ENCODE data around the gene CD164L2. TPM values are rescaled to one million over a fixed set of nuclear protein-coding genes. Genes with fewer than 3 reads are reported as not detected.

The CD164L2 gene
- total RNA-seq, 1 donor from 2014 or later: 0.16 TPM

DNA sequence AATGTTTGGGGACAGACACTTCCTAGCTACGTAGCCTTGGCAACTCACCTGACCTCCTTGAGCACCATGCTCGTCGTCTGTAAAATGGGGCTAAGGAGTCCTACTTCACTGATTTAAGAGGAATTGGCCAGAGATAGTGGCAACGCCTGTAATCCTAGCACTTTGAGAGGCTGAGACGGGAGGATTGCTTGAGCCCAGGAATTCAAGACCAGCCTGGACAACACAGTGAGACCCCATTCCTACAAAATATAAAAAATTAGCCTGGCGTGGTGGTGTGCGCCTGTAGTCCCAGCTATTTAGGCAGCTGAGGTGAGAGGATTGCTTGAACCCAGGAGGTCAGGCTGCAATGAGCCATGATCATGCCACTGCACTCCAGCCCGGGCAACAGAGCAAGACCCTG, 36.8 kb downstream of the CD164L2 start:
- Mint-ChIP-seq H3K27me3 (no peaks in the 10 kb centered on the region), H3K36me3 (ENCODE audit: low read depth) (peaks cover 30% of the 10 kb centered on the region), H3K4me1 (peaks cover 45% of the 10 kb centered on the region), H3K27ac (no peak overlapping the region), H3K4me3 (no peak overlapping the region), H3K9me3 (no peaks in the 10 kb centered on the region)
- ChIA-PET CTCF (interaction anchor here (1.5 to 2.1 kb wide), 2 partner anchors 20 to 50 kb away, joined by 3 to 6 read pairs; partner anchors contain the start of gene MAP3K6), POLR2A (no interaction called here)
- intact Hi-C loops (cut with micrococcal nuclease): loop anchor here (10.0 kb wide), 1 partner anchor 652 kb away; the partner anchor contains the start of gene ARID1A
- ATAC-seq (ENCODE audit: low read depth) (no peak), DNase-seq (no peak)
- TF ChIP-seq, protein P1, sequence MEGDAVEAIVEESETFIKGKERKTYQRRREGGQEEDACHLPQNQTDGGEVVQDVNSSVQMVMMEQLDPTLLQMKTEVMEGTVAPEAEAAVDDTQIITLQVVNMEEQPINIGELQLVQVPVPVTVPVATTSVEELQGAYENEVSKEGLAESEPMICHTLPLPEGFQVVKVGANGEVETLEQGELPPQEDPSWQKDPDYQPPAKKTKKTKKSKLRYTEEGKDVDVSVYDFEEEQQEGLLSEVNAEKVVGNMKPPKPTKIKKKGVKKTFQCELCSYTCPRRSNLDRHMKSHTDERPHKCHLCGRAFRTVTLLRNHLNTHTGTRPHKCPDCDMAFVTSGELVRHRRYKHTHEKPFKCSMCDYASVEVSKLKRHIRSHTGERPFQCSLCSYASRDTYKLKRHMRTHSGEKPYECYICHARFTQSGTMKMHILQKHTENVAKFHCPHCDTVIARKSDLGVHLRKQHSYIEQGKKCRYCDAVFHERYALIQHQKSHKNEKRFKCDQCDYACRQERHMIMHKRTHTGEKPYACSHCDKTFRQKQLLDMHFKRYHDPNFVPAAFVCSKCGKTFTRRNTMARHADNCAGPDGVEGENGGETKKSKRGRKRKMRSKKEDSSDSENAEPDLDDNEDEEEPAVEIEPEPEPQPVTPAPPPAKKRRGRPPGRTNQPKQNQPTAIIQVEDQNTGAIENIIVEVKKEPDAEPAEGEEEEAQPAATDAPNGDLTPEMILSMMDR (IDR thresholded peaks at IDR 0.05): no peak

DNA sequence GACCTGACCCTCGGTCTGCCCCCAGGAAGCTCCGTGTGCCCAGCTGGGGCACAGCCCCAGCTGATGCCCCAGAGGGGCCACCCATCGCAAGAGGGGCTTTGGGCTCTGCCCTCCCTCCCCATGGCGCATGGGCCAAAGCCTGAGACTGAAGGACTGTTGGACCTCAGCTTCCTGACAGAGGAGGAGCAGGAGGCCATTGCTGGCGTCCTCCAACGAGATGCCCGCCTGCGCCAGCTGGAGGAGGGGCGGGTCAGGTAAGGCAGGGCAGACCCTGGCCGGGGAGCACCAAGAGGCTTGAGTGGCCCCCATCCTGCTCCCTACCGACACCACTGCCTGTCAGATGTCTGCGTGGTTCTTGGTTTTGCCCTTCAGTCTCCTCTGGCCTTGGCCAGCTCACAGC, 37.9 kb downstream of the CD164L2 start:
- peaks cover 26% of the 10 kb centered on the region for H3K36me3 Mint-ChIP-seq (ENCODE audit: low read depth)
- peak overlapping the region; percentile 46 for H3K27ac Mint-ChIP-seq
- ChIA-PET CTCF (interaction anchor here (1.0 to 1.6 kb wide), 5 partner anchors 12 to 50 kb away, joined by 3 to 6 read pairs (median 4); partner anchors contain the start of gene MAP3K6), POLR2A (interaction anchor here (0.6 to 4.7 kb wide), 9 partner anchors 10 to 485 kb away, joined by 3 to 75 read pairs (median 4); partner anchors contain the start of genes PPP1R8 and WDTC1)
- no peaks in the 10 kb centered on the region for H3K27me3 Mint-ChIP-seq
- no peaks in the 10 kb centered on the region for H3K9me3 Mint-ChIP-seq
- ATAC-seq (ENCODE audit: low read depth) (no peak), DNase-seq (no peak)
- TF ChIP-seq, protein P1 (IDR thresholded peaks at IDR 0.05): no peak
- intact Hi-C loops (cut with micrococcal nuclease): loop anchor here (10.0 kb wide), 1 partner anchor 650 kb away; the partner anchor contains the start of gene ARID1A
- H3K4me1 Mint-ChIP-seq: peaks cover 56% of the 10 kb centered on the region
- H3K4me3 Mint-ChIP-seq: no peak overlapping the region

DNA sequence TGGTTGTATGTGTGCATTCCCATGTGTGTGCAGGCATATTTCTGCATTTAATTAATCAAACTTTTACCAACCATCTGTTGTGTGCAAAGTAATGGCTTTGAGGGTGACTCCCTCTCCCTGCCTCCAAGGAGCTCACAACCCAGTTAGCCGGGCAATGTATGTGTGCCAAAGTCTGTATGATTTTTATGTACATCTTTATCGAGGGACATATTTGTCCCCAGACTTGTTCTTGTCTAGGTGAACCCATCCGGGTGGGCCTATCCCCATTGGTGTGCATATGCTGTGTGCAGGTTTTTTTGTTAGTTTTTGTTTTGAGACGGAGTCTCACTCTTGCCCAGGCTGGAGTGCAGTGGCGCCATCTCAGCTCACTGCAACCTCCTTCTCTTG, 39.5 kb downstream of the CD164L2 start:
- H3K4me1 Mint-ChIP-seq: peaks cover 68% of the 10 kb centered on the region
- DNase-seq: no peak
- H3K36me3 Mint-ChIP-seq (ENCODE audit: low read depth): peaks cover 27% of the 10 kb centered on the region
- no peaks in the 10 kb centered on the region for H3K27me3 Mint-ChIP-seq
- H3K27ac Mint-ChIP-seq: peak overlapping the region; percentile 87
- ATAC-seq (ENCODE audit: low read depth): no peak
- TF ChIP-seq, protein P1 (IDR thresholded peaks at IDR 0.05): no peak
- CTCF ChIA-PET: interaction anchor here (3.7 kb wide), 1 partner anchor 10 kb away, joined by 23 read pairs; no protein-coding TSS in a partner anchor
- intact Hi-C loops (cut with micrococcal nuclease): loop anchor here (5.0 to 10.0 kb wide), 2 partner anchors 384 to 649 kb away; partner anchors contain the start of genes ARID1A and FAM76A
- POLR2A ChIA-PET: interaction anchor here (0.6 to 4.7 kb wide), 5 partner anchors 11 to 44 kb away, joined by 3 to 75 read pairs (median 15); partner anchors contain the start of gene MAP3K6
- peak overlapping the region; percentile 80 for H3K4me3 Mint-ChIP-seq
- no peaks in the 10 kb centered on the region for H3K9me3 Mint-ChIP-seq

DNA sequence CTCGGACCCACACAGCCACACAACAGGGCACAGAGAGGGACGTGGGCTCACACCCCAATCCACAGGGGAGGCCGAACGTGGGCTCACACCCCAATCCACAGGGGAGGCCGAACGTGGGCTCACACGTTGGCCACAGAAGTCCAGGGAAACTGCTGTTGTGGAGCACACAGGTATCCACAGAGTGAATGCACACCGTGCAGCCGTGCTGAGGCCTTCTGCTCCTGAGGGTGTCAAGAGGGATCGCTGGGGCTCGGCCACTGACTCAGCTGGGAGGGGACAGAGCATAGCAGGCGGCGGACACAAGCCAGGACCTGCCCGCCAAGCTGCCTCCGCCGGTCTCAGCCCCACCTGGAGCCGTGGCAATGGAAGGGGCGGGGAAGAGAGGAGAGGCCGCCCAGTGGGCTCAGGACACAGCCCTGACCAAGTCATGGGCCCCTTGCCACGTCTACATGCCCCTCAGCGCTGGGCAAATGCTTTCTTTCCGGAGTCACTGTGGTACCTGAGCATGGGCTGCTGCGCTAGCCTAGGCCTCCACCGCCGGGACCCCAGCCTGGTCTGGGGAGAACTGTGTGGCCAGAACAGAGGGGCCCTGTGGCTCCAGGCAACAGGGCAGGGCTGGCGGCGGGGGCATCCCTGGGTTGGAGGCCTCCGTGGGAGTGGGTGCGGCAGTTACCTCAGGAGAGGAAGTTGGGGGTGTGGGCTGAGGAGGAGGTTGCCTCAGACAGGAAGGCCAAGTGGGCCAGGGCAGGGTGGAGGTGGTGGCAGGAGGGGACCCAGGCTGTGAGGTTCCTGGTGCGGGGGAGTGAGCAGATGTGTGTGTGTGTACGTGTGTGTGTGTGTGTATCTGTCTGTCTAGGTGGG, 40.1 kb downstream of the CD164L2 start:
- Mint-ChIP-seq H3K4me3 (peak overlapping the region; percentile 80), H3K27me3 (no peaks in the 10 kb centered on the region), H3K27ac (peak overlapping the region; percentile 87), H3K36me3 (ENCODE audit: low read depth) (peaks cover 29% of the 10 kb centered on the region), H3K9me3 (no peaks in the 10 kb centered on the region), H3K4me1 (peaks cover 71% of the 10 kb centered on the region)
- intact Hi-C loops (cut with micrococcal nuclease): loop anchor here (5.0 to 10.0 kb wide), 2 partner anchors 384 to 648 kb away; partner anchors contain the start of genes ARID1A and FAM76A
- TF ChIP-seq, protein P1 (IDR thresholded peaks at IDR 0.05): no peak
- ChIA-PET CTCF (interaction anchor here (0.9 to 3.7 kb wide), 3 partner anchors 10 to 47 kb away, joined by 4 to 23 read pairs (median 5); no protein-coding TSS in a partner anchor), POLR2A (interaction anchor here (1.0 to 4.7 kb wide), 7 partner anchors 10 to 319 kb away, joined by 3 to 75 read pairs (median 11); partner anchors contain the start of genes MAP3K6 and TMEM222)
- DNase-seq (peak; percentile 57), ATAC-seq (ENCODE audit: low read depth) (peak; percentile 55)

Measured in activated B cell treated with CpG ODN at 0.5 μM for 24 hours (primary cell).